K562 (cell line): ENCODE measurements around the gene TRNAU1AP. TPM values are rescaled to one million over a fixed set of nuclear protein-coding genes. Genes with fewer than 3 reads are reported as not detected.

Experiments
- BCL6 ChIP-seq: fragments of 250-450 bp; sonication (Bioruptor Pico); IDR thresholded peaks from 2 replicates; pipeline ENCODE4 v1.4.0; 2020
- DDX20 ChIP-seq: fragments of 450-650 bp; IDR thresholded peaks from 2 replicates; pipeline ENCODE4 v1.6.1; 2016; ENCODE audit warnings: missing genetic modification characterization, low read depth, mild to moderate bottlenecking, missing compliant biosample characterization, moderate library complexity
- EGR1 ChIP-seq: fragments of 450-650 bp; conservative IDR thresholded peaks from 2 replicates; pipeline ENCODE4 v1.6.1; 2017; ENCODE audit warnings: mild to moderate bottlenecking
- LCOR ChIP-seq: sonication (generic); formaldehyde crosslinking; IDR thresholded peaks from 2 replicates; pipeline ENCODE4 v1.8.0; 2022; ENCODE audit warnings: mild to moderate bottlenecking, missing genetic modification reagents
- MBD2 ChIP-seq: sonication (generic); IDR thresholded peaks from 2 replicates; pipeline ENCODE4 v1.6.1; 2016; ENCODE audit warnings: low read depth, borderline replicate concordance
- PCBP2 ChIP-seq: fragments of 200-400 bp; formaldehyde crosslinking; IDR thresholded peaks from 2 replicates; pipeline ENCODE4 v1.6.1; 2018; ENCODE audit warnings: low read length, low read depth, mild to moderate bottlenecking, moderate library complexity; ENCODE audit not compliant: poor library complexity, severe bottlenecking
- PHF8 ChIP-seq: fragments of 200-600 bp; sonication (generic); IDR thresholded peaks from 2 replicates; pipeline ENCODE4 v1.6.1; 2012; ENCODE audit warnings: mixed run types, mild to moderate bottlenecking, inconsistent platforms, low read length, moderate library complexity, borderline replicate concordance
- RBM22 ChIP-seq: fragments of 200-400 bp; formaldehyde crosslinking; IDR thresholded peaks from 2 replicates; pipeline ENCODE4 v1.6.1; 2018; ENCODE audit warnings: low read length, low read depth; ENCODE audit not compliant: poor library complexity, severe bottlenecking
- SRF ChIP-seq, 2 experiments: fragments of 250-450, 450-650 bp in 1 of 2; sonication (Bioruptor Pico) in 1 of 2; sonication (generic) in 1 of 2; formaldehyde crosslinking; IDR thresholded peaks; 2 replicates each; pipeline versions ENCODE4 v1.5.0 to v1.5.1; 2020 to 2022; ENCODE audit warnings: mild to moderate bottlenecking in 1 of 2, missing genetic modification reagents in 1 of 2
- TBL1XR1 ChIP-seq, 2 experiments: IDR thresholded peaks; 2 replicates each; pipeline ENCODE4 v1.6.1; 2012; ENCODE audit warnings: improper control_type of control experiment in 2 of 2, low read length in 2 of 2, mild to moderate bottlenecking in 1 of 2
- ZBTB8A ChIP-seq: fragments of 450-650 bp; IDR thresholded peaks from 2 replicates; pipeline ENCODE4 v1.6.1; 2018; ENCODE audit warnings: mild to moderate bottlenecking, moderate library complexity; ENCODE audit not compliant: partially characterized antibody
- polyA plus RNA-seq, 8 experiments: library from polyadenylated mRNA; depleted of rRNA in 4 of 8; stranded (reverse) in 5 of 8; unstranded in 3 of 8; fragments of >200 nt; fragmentation: Nextera tagmentation in 2 of 8; fragmentation: Illumina TruSeq in 1 of 8; extraction: Ambion mirVana in 2 of 8; extraction: Trizol in 1 of 8; gene quantifications; 2 replicates each; pipeline versions ENCODE4 v1.2.1 to v1.2.3, GENCODE V29; 2011 to 2014; ENCODE audit warnings: inconsistent platforms in 1 of 8, missing spikeins in 1 of 8
- total RNA-seq, 7 experiments: library from RNA; depleted of rRNA in 6 of 7; stranded (reverse); fragments of >200 nt in 6 of 7; fragmentation: Illumina TruSeq in 2 of 7; extraction: Trizol in 2 of 7; gene quantifications; 2 replicates each; pipeline versions ENCODE4 v1.2.1 to v1.2.3, GENCODE V29; 2011 to 2021; ENCODE audit warnings: low replicate concordance in 1 of 7
- TF ChIP-seq, protein P1 (sequence below): fragments of 450-650 bp; conservative IDR thresholded peaks from 2 replicates; pipeline ENCODE4 v1.6.1; 2016; ENCODE audit warnings: missing genetic modification characterization, low read depth, mild to moderate bottlenecking, missing compliant biosample characterization, moderate library complexity
- TF ChIP-seq, protein P2 (sequence below): fragments of 450-650 bp; formaldehyde crosslinking; IDR thresholded peaks from 2 replicates; pipeline ENCODE4 v1.4.0; 2020; ENCODE audit warnings: mild to moderate bottlenecking, mixed read lengths
- TF ChIP-seq, protein P3 (sequence below), 2 experiments: fragments of 450-650 bp; conservative IDR thresholded peaks; 2 replicates each; pipeline ENCODE4 v1.6.1; 2017; ENCODE audit warnings: mild to moderate bottlenecking in 2 of 2, moderate library complexity in 2 of 2
- TF ChIP-seq, protein P4 (sequence below): fragments of 200-800 bp; sonication (Bioruptor generic); IDR thresholded peaks from 2 replicates; pipeline ENCODE4 v1.6.1; 2016; ENCODE audit warnings: missing genetic modification characterization, missing compliant biosample characterization

The TRNAU1AP gene
- total and polyA plus RNA-seq, 9 of the 15 experiments (the other 6 are each of a cell fraction or from before 2014, with no cell fraction given), result 34.9 to 110 (median 46.3) TPM

DNA sequence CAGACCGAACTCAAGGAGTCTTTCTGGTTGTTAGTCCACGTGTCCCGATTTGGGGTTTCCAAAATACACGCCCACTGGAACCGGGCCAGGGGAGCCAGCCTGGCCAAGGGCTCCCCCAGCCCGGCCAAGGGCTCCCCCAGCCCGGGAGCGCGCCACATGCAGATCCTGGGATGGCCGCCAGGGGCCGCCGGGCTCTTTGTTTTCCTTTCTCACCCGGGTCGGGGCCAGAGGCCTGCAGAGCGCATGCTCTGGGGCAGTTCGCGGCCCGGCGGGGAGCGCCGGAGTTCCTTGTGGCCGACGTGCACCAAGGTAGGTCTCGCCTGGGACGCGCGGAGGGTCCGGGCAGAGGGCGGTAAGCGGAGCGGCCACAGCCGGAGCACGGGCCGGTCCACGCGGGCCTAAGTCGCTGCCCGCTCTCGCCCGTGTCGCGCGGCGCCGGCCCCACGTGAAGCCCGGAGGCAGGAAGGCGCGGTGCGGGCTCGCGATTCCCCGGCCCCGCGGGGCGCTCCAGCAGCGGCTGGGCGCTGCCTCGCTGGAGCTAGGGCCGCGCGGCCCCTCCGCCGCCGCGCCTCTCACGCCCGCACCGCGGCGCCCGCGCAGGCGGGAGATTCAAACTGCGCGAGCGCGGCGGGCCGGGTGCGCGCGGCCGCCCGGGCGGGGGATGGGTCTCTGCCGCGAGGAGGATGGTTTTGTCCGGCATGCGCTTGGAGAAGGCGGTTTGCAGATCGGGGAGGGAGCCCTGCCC is 34.7 kb upstream of the TRNAU1AP start (continued):
- TF ChIP-seq PCBP2, result no peak
- TF ChIP-seq, protein P1, sequence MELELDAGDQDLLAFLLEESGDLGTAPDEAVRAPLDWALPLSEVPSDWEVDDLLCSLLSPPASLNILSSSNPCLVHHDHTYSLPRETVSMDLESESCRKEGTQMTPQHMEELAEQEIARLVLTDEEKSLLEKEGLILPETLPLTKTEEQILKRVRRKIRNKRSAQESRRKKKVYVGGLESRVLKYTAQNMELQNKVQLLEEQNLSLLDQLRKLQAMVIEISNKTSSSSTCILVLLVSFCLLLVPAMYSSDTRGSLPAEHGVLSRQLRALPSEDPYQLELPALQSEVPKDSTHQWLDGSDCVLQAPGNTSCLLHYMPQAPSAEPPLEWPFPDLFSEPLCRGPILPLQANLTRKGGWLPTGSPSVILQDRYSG (tag), result no peak
- TF ChIP-seq, protein P2, sequence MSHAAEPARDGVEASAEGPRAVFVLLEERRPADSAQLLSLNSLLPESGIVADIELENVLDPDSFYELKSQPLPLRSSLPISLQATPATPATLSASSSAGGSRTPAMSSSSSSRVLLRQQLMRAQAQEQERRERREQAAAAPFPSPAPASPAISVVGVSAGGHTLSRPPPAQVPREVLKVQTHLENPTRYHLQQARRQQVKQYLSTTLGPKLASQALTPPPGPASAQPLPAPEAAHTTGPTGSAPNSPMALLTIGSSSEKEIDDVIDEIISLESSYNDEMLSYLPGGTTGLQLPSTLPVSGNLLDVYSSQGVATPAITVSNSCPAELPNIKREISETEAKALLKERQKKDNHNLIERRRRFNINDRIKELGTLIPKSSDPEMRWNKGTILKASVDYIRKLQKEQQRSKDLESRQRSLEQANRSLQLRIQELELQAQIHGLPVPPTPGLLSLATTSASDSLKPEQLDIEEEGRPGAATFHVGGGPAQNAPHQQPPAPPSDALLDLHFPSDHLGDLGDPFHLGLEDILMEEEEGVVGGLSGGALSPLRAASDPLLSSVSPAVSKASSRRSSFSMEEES (CRISPR knock-in tag), result no peak
- 0 out of 2 replicates have a peak, but pooled peaks have one; percentile 10 for TF ChIP-seq LCOR
- TF ChIP-seq DDX20 (tag), result no peak
- no peak; the same call in none of the 2 replicates for TF ChIP-seq MBD2
- TF ChIP-seq, protein P3, sequence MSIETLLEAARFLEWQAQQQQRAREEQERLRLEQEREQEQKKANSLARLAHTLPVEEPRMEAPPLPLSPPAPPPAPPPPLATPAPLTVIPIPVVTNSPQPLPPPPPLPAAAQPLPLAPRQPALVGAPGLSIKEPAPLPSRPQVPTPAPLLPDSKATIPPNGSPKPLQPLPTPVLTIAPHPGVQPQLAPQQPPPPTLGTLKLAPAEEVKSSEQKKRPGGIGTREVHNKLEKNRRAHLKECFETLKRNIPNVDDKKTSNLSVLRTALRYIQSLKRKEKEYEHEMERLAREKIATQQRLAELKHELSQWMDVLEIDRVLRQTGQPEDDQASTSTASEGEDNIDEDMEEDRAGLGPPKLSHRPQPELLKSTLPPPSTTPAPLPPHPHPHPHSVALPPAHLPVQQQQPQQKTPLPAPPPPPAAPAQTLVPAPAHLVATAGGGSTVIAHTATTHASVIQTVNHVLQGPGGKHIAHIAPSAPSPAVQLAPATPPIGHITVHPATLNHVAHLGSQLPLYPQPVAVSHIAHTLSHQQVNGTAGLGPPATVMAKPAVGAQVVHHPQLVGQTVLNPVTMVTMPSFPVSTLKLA (conservative IDR thresholded peaks at IDR 0.05), result peak; percentile 81 to 85
- TF ChIP-seq, protein P4, sequence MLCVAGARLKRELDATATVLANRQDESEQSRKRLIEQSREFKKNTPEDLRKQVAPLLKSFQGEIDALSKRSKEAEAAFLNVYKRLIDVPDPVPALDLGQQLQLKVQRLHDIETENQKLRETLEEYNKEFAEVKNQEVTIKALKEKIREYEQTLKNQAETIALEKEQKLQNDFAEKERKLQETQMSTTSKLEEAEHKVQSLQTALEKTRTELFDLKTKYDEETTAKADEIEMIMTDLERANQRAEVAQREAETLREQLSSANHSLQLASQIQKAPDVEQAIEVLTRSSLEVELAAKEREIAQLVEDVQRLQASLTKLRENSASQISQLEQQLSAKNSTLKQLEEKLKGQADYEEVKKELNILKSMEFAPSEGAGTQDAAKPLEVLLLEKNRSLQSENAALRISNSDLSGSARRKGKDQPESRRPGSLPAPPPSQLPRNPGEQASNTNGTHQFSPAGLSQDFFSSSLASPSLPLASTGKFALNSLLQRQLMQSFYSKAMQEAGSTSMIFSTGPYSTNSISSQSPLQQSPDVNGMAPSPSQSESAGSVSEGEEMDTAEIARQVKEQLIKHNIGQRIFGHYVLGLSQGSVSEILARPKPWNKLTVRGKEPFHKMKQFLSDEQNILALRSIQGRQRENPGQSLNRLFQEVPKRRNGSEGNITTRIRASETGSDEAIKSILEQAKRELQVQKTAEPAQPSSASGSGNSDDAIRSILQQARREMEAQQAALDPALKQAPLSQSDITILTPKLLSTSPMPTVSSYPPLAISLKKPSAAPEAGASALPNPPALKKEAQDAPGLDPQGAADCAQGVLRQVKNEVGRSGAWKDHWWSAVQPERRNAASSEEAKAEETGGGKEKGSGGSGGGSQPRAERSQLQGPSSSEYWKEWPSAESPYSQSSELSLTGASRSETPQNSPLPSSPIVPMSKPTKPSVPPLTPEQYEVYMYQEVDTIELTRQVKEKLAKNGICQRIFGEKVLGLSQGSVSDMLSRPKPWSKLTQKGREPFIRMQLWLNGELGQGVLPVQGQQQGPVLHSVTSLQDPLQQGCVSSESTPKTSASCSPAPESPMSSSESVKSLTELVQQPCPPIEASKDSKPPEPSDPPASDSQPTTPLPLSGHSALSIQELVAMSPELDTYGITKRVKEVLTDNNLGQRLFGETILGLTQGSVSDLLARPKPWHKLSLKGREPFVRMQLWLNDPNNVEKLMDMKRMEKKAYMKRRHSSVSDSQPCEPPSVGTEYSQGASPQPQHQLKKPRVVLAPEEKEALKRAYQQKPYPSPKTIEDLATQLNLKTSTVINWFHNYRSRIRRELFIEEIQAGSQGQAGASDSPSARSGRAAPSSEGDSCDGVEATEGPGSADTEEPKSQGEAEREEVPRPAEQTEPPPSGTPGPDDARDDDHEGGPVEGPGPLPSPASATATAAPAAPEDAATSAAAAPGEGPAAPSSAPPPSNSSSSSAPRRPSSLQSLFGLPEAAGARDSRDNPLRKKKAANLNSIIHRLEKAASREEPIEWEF (CRISPR knock-in tag), result peak; percentile 72; the same call in 1 of the 2 replicates
- TF ChIP-seq TBL1XR1 (IDR thresholded peaks at IDR 0.05; ENCODE audit: low read length in 2 of 2), result peak; percentile 19 to 34; a peak in 2 of 4 replicates
- no peak for TF ChIP-seq ZBTB8A
- peak; percentile 58 for TF ChIP-seq RBM22
- TF ChIP-seq BCL6 (CRISPR knock-in tag), result no peak
- TF ChIP-seq PHF8, result peak; percentile 85; the same call in 1 of the 2 replicates
- TF ChIP-seq SRF (CRISPR knock-in tag; IDR thresholded peaks at IDR 0.05), result peak in 1 of 2 experiments; percentile 40; a peak in 1 of 4 replicates
- TF ChIP-seq EGR1, result 0 out of 2 replicates have a peak, but pooled peaks have one; percentile 24
